Retinal pigment epithelial cell (primary cell): ENCODE data around the gene C19orf85.

Experiments used
- DNase-seq: peaks from one replicate; pipeline ENCODE4 v3.0.0-alpha.2; 2010; ENCODE audit warnings: low read depth
- H3K4me3 ChIP-seq: 2 replicates; pipeline ENCODE4 v1.5.1; 2011; ENCODE audit warnings: mild to moderate bottlenecking, low read length, control low read depth, moderate library complexity
- TF ChIP-seq, protein P1 (sequence below): conservative IDR thresholded peaks from 2 replicates; pipeline ENCODE4 v1.5.1; 2011; ENCODE audit warnings: low read depth, low read length, control low read depth, inconsistent platforms

C19orf85 gene

DNA sequence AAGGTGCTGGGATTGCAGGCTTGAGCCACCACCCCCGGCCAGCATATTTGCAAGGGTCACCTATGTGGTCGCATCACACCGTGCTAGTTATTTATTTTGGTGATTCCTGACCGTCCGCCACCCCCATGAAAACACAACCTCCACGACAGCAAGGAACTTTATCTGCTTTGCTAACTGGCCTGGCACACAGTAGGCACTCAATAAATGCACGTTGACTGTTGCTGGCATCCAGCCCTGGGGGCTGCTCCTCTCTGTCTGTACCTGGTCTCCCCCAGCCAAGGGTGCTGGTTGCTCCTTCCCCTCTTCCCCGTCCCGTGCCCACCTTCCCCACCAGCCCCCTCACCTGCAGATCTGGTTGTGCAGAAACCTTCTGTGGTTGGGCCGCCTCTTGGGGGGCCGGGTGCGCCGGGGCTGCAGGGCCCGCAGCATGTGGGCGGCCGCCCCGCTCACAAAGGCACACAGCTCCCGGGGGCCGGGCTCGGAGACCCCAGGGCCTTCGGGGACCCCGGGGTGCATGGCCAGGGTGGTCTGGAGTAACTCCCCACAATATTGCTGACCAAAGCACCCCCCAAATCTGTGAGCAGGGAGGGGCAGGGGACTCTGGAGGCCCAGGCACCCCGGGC, 401 bp downstream of the C19orf85 start:
- DNase-seq = no peak
- H3K4me3 ChIP-seq = no peak overlapping the region

DNA sequence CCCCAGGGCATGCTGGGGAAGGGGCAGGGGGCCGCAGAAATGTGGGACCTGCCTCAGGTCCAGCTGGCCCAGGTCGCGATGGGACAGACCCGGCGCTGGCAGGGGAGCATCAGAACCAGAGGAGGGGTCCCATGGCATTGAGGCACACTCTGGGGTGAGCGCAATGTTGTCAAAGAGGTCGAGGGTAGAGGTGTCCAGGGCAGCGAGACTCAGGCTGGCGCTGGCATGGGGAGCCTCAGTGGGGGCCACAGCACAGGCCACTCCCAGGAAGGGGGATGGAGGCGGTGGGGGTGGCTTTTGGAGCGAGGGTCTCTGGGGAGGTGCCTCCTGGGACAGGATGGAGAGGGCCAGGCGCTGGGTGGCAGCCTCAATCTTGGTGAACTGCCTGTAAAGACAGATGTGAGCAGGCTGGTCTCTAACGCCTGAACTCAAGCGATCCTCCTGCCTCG, 944 bp downstream of the C19orf85 start:
- TF ChIP-seq, protein P1, sequence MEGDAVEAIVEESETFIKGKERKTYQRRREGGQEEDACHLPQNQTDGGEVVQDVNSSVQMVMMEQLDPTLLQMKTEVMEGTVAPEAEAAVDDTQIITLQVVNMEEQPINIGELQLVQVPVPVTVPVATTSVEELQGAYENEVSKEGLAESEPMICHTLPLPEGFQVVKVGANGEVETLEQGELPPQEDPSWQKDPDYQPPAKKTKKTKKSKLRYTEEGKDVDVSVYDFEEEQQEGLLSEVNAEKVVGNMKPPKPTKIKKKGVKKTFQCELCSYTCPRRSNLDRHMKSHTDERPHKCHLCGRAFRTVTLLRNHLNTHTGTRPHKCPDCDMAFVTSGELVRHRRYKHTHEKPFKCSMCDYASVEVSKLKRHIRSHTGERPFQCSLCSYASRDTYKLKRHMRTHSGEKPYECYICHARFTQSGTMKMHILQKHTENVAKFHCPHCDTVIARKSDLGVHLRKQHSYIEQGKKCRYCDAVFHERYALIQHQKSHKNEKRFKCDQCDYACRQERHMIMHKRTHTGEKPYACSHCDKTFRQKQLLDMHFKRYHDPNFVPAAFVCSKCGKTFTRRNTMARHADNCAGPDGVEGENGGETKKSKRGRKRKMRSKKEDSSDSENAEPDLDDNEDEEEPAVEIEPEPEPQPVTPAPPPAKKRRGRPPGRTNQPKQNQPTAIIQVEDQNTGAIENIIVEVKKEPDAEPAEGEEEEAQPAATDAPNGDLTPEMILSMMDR = no peak
- H3K4me3 ChIP-seq = no peak overlapping the region
- DNase-seq = no peak

More for the DNA sequence above, 401 bp downstream of the C19orf85 start:
- TF ChIP-seq, protein P1 = no peak

DNA sequence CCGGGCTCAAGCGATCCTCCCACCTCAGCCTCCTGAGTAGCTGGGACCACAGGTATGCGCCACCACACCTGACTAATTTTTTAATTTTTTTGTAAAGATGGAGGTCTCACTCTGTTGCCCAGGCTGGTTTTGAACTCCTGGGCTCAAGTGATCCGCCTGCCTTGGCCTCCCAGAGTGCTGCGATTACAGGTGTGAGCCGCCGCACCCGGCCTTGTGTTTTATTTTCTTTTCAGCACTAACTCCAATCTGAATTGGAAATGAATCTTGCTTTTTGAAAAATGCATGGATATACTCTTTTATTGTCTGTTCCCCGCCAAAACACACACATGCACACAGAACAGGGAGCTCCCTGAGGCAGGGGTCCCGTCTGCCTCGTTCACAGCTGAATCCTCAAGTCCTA, 1.8 kb downstream of the C19orf85 start:
- H3K4me3 ChIP-seq = no peak overlapping the region
- TF ChIP-seq, protein P1 = no peak
- no peak for DNase-seq

DNA sequence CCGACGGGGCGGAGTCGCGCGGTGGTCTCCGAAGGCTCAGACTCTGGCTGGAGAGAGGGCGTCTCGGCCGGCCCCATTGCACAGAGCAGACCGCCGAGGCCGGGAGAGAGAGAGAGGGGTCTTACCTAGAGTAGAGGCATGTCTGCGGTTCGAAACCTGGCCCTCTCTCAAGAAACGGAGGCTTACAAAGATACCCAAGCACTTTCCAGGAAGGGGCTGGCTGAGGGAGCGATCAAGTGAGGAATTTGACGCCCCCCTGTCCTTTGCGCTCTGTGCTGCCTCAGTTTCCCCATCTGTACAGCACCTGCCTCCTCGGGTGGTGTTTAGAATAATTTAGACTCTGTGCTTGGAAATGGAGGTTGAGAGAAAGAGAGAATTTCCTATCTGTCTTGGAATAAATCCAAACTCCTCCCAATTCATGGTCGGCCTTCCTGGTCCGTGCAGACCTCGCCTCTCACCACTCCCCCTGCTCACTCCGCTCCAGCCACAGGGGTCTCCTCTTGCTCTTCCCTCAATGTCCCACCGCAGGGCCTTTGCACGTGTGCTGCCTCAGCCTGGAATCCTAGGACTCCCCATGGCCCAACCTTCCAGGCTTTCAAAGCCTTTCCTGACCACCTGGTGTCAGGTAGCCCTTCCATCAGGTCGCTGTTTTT, 2.5 kb downstream of the C19orf85 start:
- TF ChIP-seq, protein P1 = no peak
- no peak for DNase-seq
- H3K4me3 ChIP-seq = peak overlapping the region; percentile 65

DNA sequence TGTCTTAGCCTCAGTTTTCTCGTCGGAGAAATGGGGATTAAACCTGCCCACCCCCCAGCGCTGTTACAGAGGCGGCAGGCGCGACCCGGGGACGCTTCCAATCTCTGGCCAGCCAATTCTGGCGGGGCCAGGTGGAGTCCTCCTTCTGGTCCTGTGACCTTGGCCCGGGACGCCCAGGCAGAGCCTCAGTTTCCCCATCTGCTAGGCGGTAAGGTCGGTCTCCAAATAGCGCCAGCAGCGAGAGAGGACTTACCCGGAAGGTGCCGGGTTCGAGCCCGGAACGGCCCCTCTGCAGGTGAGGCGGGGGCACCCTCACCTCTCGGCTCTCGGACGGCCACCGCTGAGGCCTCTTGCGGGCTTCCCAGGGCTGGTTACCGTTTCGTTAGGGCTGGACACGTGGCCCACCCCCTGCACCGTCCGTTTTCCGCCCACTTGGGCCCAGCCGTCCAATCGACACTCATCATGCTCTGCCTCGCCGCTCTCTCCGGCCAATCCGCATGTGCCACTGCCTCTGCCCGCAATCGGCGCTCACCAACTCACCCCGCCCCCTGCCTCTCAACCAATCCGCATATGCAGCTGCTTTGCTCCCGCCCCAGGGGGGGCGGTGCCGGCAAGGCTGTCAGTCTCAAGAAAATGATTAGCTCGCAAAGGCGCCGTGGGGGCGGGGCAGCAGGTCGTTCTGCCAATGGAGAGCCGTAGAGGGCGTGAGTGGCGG, 3.1 kb downstream of the C19orf85 start, which contains the start of gene ISOC2:
Gene ISOC2 (minus strand): TSS at position 384 of the 715 bp plus-strand sequence. CDS start 5,156 bp downstream, outside the sequence.
- peak within 1 kb of the TSS; percentile 90 for H3K4me3 ChIP-seq
- TF ChIP-seq, protein P1 = no peak
- DNase-seq = peak; percentile 99

DNA sequence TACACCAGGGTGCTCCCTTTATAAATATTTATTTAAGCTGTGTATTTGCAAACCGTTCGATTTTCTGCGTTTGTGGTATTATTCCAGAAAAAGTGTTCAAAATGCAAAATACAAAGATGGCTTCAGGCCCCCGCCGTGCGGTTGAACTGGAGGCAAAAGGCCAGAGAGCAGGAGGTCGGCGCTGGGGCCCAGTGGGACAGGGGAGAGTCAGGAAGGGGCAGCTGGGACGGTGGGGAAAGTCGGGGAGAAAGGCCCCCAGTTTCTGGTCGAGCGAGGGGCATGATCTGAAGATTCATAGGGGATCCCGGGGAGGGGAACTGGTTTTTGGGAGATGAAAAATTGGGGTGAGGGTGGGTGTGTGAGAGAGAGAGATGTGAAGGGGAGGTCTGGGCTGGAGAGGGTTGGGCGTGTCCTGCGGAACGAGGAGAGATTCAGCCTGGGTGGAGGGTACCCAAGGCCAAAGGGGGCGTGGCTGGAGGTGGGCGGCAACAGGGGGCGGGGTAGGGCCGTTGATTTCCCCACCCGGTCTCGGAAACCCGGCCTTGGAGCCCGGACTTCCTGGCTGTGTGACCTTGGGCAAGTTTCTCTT, 3.8 kb downstream of the C19orf85 start:
- DNase-seq = no peak
- peak overlapping the region; percentile 90 for H3K4me3 ChIP-seq

More for the DNA sequence above, 3.8 kb downstream of the C19orf85 start:
- TF ChIP-seq, protein P1 = no peak
